NCI-H146 treated with DMSO at 0.1 percent for 48 hours (cell line): ENCODE measurements around the gene FNTB.

ENCODE experiments used
- DNase-seq: peaks from one replicate; lab custom pipeline; 2025; ENCODE audit not compliant: unreplicated experiment; lab: John Stamatoyannopoulos, UW

FNTB gene

GRCh38 chr14:64952598-64953309 lies 33.9 kb upstream of the FNTB start:
- no peak for DNase-seq

DNA sequence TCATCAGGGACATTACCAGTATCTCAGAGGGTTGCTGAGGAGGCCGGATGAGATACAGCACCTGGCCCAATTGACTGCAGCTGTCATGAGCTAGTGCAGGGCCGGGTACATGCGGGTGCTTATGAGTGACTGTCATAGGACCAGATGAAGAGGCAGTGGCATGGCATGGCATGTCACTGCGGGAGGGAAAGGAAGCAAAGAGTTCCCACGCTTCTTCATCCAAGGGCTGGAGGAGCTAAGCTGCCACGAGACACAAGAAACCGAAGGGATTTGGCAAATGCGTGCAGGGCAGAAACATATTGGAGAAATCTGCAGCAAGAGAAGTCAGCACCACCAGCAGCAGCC lies 33.4 kb upstream of the FNTB start:
- DNase-seq: no peak

DNA sequence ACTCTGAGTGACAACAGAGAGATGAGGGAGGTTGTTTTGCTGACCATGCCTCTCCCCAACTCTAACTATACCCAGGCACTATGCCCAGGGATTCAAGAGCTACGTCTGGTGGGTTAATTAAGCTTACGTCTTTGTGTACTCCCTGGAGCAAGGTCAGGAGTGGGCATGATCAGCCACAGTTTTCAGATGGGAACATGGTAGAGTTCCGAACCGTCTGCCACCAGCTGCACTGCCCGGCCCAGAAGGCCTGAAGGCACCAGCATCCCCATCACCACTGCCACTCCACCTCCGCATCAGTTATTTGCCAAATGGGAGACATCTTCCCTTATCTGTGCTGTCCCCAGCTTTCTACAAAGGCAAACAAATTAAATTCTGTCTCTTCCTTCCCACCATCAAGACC lies 33.0 kb upstream of the FNTB start:
- DNase-seq: no peak

DNA sequence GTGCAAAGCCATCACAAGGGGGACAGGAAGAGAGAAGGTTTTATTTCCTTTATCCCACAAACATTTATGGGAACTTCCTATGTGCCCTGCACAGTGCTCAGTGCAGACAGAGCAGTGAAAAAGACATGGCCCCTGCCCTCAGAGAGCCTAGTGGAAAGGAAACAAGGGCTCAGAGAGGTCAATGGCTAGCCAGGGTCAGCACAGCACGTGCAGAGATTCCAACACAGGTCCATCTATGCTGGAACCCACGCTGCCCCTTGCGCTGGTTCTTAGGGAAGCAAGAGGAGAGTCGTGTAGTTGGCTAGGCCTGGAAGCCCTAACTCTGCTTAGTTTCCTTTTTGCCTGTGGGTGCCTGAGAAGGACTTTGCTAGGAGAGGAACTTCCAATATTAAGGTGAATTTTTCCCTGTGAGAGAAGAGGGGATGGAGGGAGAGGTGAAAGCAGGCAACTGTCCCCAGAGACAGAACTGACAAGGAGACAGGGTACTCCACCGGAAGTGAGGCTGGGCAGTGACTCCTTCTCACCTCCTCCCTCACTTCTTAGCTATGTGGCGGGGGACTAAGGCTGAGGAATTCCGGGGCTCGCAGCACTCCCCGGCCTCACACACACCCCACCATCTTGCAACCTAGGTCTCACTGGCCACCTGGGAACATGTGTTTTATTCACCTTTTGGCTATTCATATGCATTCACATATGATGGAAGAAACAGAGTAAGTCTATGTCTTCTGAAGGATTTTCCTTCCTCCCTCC lies 32.0 kb upstream of the FNTB start:
- DNase-seq: no peak

- DNase-seq: no peak
These were observed 31.4 kb upstream of the FNTB start for GRCh38 chr14:64955297-64955696.

GRCh38 chr14:64956697-64957406 lies 29.8 kb upstream of the FNTB start:
- DNase-seq: no peak

DNA sequence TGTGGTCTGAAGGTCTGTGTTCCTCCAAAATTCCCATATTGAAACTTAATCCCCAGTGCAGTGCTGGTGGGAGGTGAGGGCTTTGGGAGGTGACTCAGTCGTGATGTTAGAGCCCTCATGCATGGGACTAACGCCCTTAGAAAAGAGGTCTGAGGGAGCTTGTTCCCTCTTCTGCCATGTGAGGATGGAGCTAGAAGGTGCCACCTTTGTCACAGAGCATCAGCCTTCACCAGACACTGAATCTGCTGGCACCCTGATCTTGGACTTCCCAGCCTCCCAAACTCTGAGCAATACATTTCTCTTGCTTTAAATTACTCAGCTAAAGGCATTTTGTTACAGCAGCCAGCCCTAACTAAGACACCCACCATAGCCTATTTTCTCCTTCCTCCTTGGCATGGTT lies 28.5 kb upstream of the FNTB start:
- no peak for DNase-seq

DNA sequence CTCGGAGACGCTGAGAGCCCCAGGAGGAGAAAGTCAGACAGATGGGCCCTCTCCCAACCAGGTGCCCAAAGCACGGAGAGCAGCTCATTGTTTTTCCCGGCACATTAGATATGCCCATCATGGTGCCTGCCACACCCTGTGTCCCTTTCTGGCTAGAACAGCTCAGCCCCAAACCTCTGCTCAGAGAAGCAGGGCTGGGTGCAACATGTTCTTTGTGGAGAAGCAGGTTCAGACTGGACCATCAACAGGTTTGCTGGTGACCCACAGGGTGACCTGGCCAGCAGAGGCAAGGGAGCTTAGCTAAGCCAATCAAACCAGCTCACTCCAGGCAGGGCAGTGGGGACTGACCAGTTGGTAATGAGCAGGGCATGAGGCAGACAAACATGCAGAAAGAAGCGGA lies 28.0 kb upstream of the FNTB start:
- no peak for DNase-seq

- DNase-seq: no peak
These were observed 25.9 kb upstream of the FNTB start for GRCh38 chr14:64960762-64961276.

- no peak for DNase-seq
These were observed 23.1 kb upstream of the FNTB start for GRCh38 chr14:64963611-64964010.

DNA sequence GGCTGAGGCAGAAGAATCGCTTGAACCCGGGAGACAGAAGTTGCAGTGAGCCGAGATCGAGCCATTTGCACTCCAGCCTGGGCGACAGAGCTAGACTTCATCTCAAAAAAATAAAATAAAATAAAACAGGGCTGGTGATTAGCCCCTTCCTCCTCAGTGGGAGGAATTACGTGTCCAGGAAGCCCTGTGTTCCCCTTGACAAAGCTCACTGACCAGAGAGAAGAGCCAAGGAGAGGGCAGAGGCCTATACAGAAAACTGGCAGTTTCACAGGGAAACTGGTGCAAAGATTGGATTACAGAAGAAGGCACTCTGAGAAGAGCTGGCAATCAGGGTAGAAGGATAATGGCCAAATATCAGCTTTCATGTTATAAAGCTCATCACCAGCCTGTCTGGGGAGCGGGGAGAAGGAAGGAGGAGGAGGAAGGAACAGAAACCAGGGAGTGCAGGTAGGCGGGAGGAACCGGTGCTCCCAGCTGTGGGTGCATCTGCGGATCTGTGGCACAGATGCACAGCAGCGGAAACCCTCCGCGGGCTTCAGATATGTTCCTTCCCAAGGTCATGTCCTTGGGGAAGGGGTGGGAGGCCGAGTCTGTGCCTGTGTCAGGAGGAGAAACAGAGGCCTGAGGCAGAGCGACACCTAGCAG lies 21.2 kb upstream of the FNTB start:
- no peak for DNase-seq

GRCh38 chr14:64966976-64967375 lies 19.7 kb upstream of the FNTB start:
- DNase-seq: no peak

DNA sequence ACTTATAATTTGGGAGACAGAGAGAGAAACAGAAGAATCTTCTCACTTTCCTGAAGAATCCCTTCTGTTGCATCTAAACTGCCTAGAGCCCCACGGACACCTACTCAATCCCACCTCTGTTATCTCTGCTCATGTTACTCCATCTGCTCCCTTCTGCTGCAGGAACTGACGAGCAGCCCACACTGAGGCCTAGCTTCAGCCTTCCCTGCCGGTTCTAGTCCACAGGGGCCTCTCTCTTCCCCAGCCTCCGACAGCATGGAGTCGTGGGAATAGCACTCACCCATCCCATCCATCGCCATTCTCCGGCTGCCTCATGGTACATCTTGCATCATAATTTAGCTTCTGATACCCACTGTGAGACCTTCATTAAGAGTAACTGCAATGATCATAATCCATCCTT lies 18.5 kb upstream of the FNTB start:
- no peak for DNase-seq

DNA sequence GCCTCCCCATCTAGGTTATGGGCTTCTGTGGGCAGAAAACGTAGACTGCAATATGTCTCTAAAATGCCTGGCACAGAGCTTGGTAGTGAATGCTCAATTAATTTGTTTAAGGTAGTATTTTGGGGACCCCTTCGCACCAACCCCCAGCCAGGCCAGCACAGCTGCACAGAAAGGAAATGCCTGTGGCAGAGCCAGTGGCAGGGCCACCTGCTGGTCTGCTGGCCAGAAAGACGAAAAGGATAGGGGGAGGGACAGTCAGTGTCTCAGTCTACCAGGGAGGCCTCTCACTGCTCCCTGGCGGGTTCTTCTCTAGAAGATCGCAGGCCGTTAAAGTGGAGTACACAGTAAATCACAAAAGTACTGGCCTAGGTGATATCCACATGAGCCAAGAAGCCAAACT lies 18.0 kb upstream of the FNTB start:
- no peak for DNase-seq

- no peak for DNase-seq
These were observed 16.7 kb upstream of the FNTB start for GRCh38 chr14:64970041-64970440.

DNA sequence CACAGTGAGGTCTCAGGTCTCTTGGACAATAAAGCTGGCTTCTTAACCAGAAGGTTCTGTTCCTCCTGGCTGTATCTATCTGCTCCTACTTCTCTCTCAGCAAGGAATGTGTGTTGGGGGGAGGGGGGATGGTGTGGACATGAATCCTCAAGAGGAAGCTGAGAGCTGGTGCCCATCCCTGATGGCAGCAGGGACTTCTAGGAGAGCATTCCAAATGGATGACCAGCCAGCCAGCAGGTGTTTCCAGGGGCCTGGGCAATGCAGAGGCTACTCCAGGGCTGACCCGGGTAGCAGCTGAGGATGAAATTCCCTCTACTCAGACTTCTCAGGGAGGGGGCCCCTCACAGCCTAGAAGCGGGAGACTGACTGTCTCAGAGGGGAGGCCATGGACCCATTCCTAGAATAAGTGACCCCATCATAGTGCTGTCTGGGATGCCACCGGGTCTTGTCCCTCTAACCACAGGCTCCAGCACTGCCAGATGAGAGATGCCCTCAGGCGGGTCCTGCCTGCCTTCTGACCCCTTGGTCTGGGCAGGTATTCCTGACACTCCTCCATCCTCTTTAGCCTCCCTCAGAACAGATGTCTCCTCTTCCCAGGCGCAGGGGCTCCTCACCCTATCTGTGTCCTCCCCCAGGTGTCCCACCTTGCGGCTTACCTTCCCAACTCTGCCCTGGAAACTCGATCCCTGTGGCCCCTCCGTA lies 15.8 kb upstream of the FNTB start:
- DNase-seq: no peak

- no peak for DNase-seq
These were observed 15.2 kb upstream of the FNTB start for GRCh38 chr14:64971491-64971942.

GRCh38 chr14:64971943-64972791 lies 14.5 kb upstream of the FNTB start, which contains the start of gene RAB15:
TSS of gene RAB15 (minus strand) at chr14:64972336. CDS start at chr14:64972076, 260 bp downstream.
- DNase-seq: no peak

GRCh38 chr14:64973026-64973442 lies 13.7 kb upstream of the FNTB start:
- no peak for DNase-seq

DNA sequence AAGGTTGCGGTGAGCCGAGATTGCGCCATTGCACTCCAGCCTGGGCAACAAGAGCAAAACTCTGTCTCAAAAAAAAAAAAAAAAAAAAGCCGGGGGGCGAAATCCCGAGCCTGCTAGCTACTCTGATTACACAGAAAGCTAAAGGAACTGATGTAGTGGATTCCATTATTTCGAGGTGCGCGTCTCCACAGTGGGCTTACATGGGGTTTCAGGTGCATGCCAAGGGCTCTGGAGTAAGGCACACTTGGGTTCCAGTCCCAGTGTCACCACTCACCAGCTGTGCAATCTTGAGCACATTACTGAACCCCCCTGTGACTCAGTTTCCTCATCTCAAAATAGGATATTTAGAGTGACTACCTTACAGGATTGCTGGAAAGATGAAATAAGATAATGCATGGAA lies 12.9 kb upstream of the FNTB start:
- DNase-seq: no peak
